ENCODE results near the gene YJU2.

DNA sequence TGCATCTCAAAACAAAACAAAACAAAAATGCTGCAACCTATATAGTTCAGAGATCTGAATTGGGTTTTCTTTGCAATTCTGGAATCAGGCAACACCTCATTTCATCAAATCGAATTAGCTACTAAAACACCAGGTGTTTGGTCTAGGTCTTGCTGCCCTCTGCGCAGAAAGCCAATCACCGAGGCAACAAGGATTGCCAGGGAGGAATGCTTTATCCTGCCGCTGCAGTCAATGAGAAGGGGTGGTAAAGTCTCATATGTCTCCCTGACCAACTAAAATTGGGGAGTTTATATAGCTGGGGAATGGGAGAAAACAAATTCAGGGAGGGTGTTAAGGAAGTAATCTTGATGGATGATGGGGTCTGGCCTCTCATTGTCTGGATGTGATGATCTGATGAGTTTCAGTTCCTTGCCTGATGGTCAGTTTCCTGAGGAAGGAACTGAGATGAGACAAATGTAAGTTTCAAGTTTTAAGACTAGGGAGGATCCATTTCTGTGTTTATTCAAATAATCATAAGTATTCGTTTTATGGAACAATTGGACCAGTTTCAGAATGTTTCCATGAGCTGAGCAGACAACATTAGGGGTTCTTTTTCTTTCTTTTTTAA lies 5.0 kb upstream of the YJU2 start:
- TF ChIP-seq, protein P1, sequence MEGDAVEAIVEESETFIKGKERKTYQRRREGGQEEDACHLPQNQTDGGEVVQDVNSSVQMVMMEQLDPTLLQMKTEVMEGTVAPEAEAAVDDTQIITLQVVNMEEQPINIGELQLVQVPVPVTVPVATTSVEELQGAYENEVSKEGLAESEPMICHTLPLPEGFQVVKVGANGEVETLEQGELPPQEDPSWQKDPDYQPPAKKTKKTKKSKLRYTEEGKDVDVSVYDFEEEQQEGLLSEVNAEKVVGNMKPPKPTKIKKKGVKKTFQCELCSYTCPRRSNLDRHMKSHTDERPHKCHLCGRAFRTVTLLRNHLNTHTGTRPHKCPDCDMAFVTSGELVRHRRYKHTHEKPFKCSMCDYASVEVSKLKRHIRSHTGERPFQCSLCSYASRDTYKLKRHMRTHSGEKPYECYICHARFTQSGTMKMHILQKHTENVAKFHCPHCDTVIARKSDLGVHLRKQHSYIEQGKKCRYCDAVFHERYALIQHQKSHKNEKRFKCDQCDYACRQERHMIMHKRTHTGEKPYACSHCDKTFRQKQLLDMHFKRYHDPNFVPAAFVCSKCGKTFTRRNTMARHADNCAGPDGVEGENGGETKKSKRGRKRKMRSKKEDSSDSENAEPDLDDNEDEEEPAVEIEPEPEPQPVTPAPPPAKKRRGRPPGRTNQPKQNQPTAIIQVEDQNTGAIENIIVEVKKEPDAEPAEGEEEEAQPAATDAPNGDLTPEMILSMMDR (conservative IDR thresholded peaks at IDR 0.05; ENCODE audit: low read depth in 2 of 2) = no peak
- no peak for TF ChIP-seq POLR2AphosphoS5 (IDR thresholded peaks at IDR 0.05; ENCODE audit: low read depth)
- TF ChIP-seq ZNF114 (CRISPR knock-in tag; IDR thresholded peaks at IDR 0.05) = no peak
- TF ChIP-seq, protein P2, sequence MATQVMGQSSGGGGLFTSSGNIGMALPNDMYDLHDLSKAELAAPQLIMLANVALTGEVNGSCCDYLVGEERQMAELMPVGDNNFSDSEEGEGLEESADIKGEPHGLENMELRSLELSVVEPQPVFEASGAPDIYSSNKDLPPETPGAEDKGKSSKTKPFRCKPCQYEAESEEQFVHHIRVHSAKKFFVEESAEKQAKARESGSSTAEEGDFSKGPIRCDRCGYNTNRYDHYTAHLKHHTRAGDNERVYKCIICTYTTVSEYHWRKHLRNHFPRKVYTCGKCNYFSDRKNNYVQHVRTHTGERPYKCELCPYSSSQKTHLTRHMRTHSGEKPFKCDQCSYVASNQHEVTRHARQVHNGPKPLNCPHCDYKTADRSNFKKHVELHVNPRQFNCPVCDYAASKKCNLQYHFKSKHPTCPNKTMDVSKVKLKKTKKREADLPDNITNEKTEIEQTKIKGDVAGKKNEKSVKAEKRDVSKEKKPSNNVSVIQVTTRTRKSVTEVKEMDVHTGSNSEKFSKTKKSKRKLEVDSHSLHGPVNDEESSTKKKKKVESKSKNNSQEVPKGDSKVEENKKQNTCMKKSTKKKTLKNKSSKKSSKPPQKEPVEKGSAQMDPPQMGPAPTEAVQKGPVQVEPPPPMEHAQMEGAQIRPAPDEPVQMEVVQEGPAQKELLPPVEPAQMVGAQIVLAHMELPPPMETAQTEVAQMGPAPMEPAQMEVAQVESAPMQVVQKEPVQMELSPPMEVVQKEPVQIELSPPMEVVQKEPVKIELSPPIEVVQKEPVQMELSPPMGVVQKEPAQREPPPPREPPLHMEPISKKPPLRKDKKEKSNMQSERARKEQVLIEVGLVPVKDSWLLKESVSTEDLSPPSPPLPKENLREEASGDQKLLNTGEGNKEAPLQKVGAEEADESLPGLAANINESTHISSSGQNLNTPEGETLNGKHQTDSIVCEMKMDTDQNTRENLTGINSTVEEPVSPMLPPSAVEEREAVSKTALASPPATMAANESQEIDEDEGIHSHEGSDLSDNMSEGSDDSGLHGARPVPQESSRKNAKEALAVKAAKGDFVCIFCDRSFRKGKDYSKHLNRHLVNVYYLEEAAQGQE (IDR thresholded peaks at IDR 0.05; ENCODE audit: unreplicated experiment) = no peak
- no peak for TF ChIP-seq EZH2 (IDR thresholded peaks at IDR 0.05; ENCODE audit: low read depth, unreplicated experiment)
- TF ChIP-seq CREB1 (CRISPR knock-in tag; IDR thresholded peaks at IDR 0.05; ENCODE audit: low read depth) = no peak
